BLaER1 treated with 17β-estradiol and CSF1 and Interleukin-3, amounts not matched to agents 10 nM and 100 nM (cell line): ENCODE results near the gene C4BPA.
A peak's percentile ranks its signal among the peaks of the same experiment; 100 is the strongest.

Experiments
- H3K27ac ChIP-seq, 11 experiments: shearing (Covaris generic); formaldehyde crosslinking; 2 replicates each; pipeline ENCODE4 v1.8.1; 2022
- H3K27me3 ChIP-seq, 11 experiments: shearing (Covaris generic); formaldehyde crosslinking; 2 replicates each; pipeline ENCODE4 v1.8.1; 2022
- H3K36me3 ChIP-seq, 11 experiments: shearing (Covaris generic); formaldehyde crosslinking; 2 replicates each; pipeline ENCODE4 v1.8.1; 2022
- H3K4me1 ChIP-seq, 10 experiments: shearing (Covaris generic); formaldehyde crosslinking; 2 replicates each; pipeline ENCODE4 v1.8.1; 2022
- H3K4me2 ChIP-seq, 11 experiments: shearing (Covaris generic); formaldehyde crosslinking; 2 replicates each; pipeline ENCODE4 v1.8.1; 2022
- H3K4me3 ChIP-seq, 10 experiments: shearing (Covaris generic); formaldehyde crosslinking; 2 replicates each; pipeline ENCODE4 v1.8.1; 2022
- H3K9ac ChIP-seq, 11 experiments: shearing (Covaris generic); formaldehyde crosslinking; 2 replicates each; pipeline ENCODE4 v1.8.1; 2022
- H3K9me3 ChIP-seq, 11 experiments: shearing (Covaris generic); formaldehyde crosslinking; replicated peaks in 1 of 11; 2 replicates each; pipeline ENCODE4 v1.8.1; 2022
- H4K20me1 ChIP-seq, 11 experiments: shearing (Covaris generic); formaldehyde crosslinking; 2 replicates each; pipeline ENCODE4 v1.8.1; 2022
- Cebpa-rat ChIP-seq, 11 experiments: shearing (Covaris generic); IDR thresholded peaks; 2 replicates each; pipeline ENCODE4 v1.8.1; 2022

C4BPA gene

GRCh38 chr1:207152792-207153468 is 48.9 kb downstream of the C4BPA start:
- no peaks in the 10 kb centered on the region for H4K20me1 ChIP-seq
- H3K4me2 ChIP-seq = no peak overlapping the region
- H3K4me3 ChIP-seq = no peak overlapping the region

GRCh38 chr1:207155028-207155427 is 51.0 kb downstream of the C4BPA start:
- no peaks in the 10 kb centered on the region for H4K20me1 ChIP-seq
- peak overlapping the region in 5 of 11 experiments; percentile 7 to 48 (median 39); a peak in 7 of 22 replicates for H3K4me2 ChIP-seq
- H3K4me1 ChIP-seq = peaks cover 0 to 53% (median 2%) of the 10 kb centered on the region in 10 experiments; a peak in 9 of 20 replicates
- H3K9me3 ChIP-seq = peaks cover 24 to 35% (median 29%) of the 10 kb centered on the region in 11 experiments
- TF ChIP-seq Cebpa-rat (IDR thresholded peaks at IDR 0.05) = no peak
- no peak overlapping the region for H3K27ac ChIP-seq
- no peak overlapping the region for H3K9ac ChIP-seq
- no peak overlapping the region for H3K4me3 ChIP-seq
- no peaks in the 10 kb centered on the region for H3K27me3 ChIP-seq
- peaks cover 0 to 4% (median 0%) of the 10 kb centered on the region in 11 experiments; a peak in 1 of 22 replicates for H3K36me3 ChIP-seq

More at GRCh38 chr1:207152792-207153468, 48.9 kb downstream of the C4BPA start:
- no peak overlapping the region for H3K9ac ChIP-seq
- H3K27ac ChIP-seq = no peak overlapping the region
- H3K4me1 ChIP-seq = peaks cover 0 to 32% (median 2%) of the 10 kb centered on the region in 10 experiments; a peak in 9 of 20 replicates
- peaks cover 0 to 4% (median 0%) of the 10 kb centered on the region in 11 experiments; a peak in 1 of 22 replicates for H3K36me3 ChIP-seq
- H3K9me3 ChIP-seq = peaks cover 22 to 34% (median 28%) of the 10 kb centered on the region in 11 experiments
- H3K27me3 ChIP-seq = no peaks in the 10 kb centered on the region
- TF ChIP-seq Cebpa-rat (IDR thresholded peaks at IDR 0.05) = no peak

- peaks cover 0 to 4% (median 0%) of the 10 kb centered on the region in 11 experiments; a peak in 1 of 22 replicates for H3K36me3 ChIP-seq
- H3K4me3 ChIP-seq = no peak overlapping the region
- H3K27ac ChIP-seq = no peak overlapping the region
- no peaks in the 10 kb centered on the region for H3K27me3 ChIP-seq
- H4K20me1 ChIP-seq = no peaks in the 10 kb centered on the region
- peaks cover 0 to 61% (median 2%) of the 10 kb centered on the region in 10 experiments; a peak in 9 of 20 replicates for H3K4me1 ChIP-seq
- H3K9me3 ChIP-seq = peaks cover 23 to 35% (median 29%) of the 10 kb centered on the region in 11 experiments
- peak overlapping the region in 3 of 11 experiments; percentile 12 to 46 (median 39); a peak in 6 of 22 replicates for H3K4me2 ChIP-seq
- no peak overlapping the region for H3K9ac ChIP-seq
- no peak for TF ChIP-seq Cebpa-rat (IDR thresholded peaks at IDR 0.05)
Observed at GRCh38 chr1:207156095-207156494, 52.1 kb downstream of the C4BPA start.

- Histone ChIP-seq H3K27ac (no peak overlapping the region), H3K9me3 (peaks cover 16 to 28% (median 23%) of the 10 kb centered on the region in 11 experiments), H3K36me3 (peaks cover 0 to 1% (median 0%) of the 10 kb centered on the region in 11 experiments; a peak in 1 of 22 replicates), H3K4me2 (peak overlapping the region in 3 of 11 experiments; percentile 12 to 46 (median 39); a peak in 4 of 22 replicates), H3K27me3 (no peaks in the 10 kb centered on the region), H3K4me3 (no peak overlapping the region), H3K9ac (no peak overlapping the region), H4K20me1 (no peaks in the 10 kb centered on the region), H3K4me1 (peaks cover 0 to 68% (median 2%) of the 10 kb centered on the region in 10 experiments; a peak in 9 of 20 replicates)
- no peak for TF ChIP-seq Cebpa-rat (IDR thresholded peaks at IDR 0.05)
Observed at GRCh38 chr1:207156826-207157225, 52.8 kb downstream of the C4BPA start.

GRCh38 chr1:207164086-207164485 is 60.1 kb downstream of the C4BPA start:
- Histone ChIP-seq H3K4me2 (no peak overlapping the region), H3K9me3 (peaks cover 0 to 24% (median 0%) of the 10 kb centered on the region in 11 experiments; a peak in 4 of 22 replicates), H3K9ac (no peak overlapping the region), H3K27ac (no peak overlapping the region), H4K20me1 (no peaks in the 10 kb centered on the region), H3K27me3 (no peaks in the 10 kb centered on the region), H3K4me3 (no peak overlapping the region), H3K36me3 (no peaks in the 10 kb centered on the region), H3K4me1 (peaks cover 0 to 24% (median 0%) of the 10 kb centered on the region in 10 experiments; a peak in 6 of 20 replicates)
- no peak for TF ChIP-seq Cebpa-rat (IDR thresholded peaks at IDR 0.05)

GRCh38 chr1:207172321-207172720 is 68.3 kb downstream of the C4BPA start:
- no peaks in the 10 kb centered on the region for H4K20me1 ChIP-seq
- peaks cover 0 to 23% (median 0%) of the 10 kb centered on the region in 10 experiments; a peak in 9 of 20 replicates for H3K4me1 ChIP-seq
- H3K4me3 ChIP-seq = no peak overlapping the region
- peak overlapping the region in 1 of 11 experiments; percentile 16; a peak in 1 of 22 replicates for H3K27ac ChIP-seq
- H3K9ac ChIP-seq = no peak overlapping the region
- peaks cover 0 to 8% (median 3%) of the 10 kb centered on the region in 11 experiments; a peak in 7 of 22 replicates for H3K9me3 ChIP-seq
- no peaks in the 10 kb centered on the region for H3K36me3 ChIP-seq
- no peaks in the 10 kb centered on the region for H3K27me3 ChIP-seq
- TF ChIP-seq Cebpa-rat (IDR thresholded peaks at IDR 0.05) = no peak
- peak overlapping the region in 2 of 11 experiments; percentile 18 to 46; a peak in 2 of 22 replicates for H3K4me2 ChIP-seq

- Histone ChIP-seq H4K20me1 (no peaks in the 10 kb centered on the region), H3K36me3 (no peaks in the 10 kb centered on the region), H3K27me3 (no peaks in the 10 kb centered on the region), H3K9me3 (peaks cover 0 to 8% (median 3%) of the 10 kb centered on the region in 11 experiments; a peak in 7 of 22 replicates), H3K4me2 (peak overlapping the region in 4 of 11 experiments; percentile 17 to 46 (median 24); a peak in 6 of 22 replicates), H3K4me3 (no peak overlapping the region), H3K9ac (no peak overlapping the region), H3K27ac (0 out of 22 replicates have a peak overlapping the region, but pooled peaks of 1 of the 11 experiments have one; percentile 16), H3K4me1 (peaks cover 0 to 23% (median 0%) of the 10 kb centered on the region in 10 experiments; a peak in 9 of 20 replicates)
- TF ChIP-seq Cebpa-rat (IDR thresholded peaks at IDR 0.05) = no peak
Observed at GRCh38 chr1:207172885-207173284, 68.9 kb downstream of the C4BPA start.

- Histone ChIP-seq H3K27ac (no peak overlapping the region), H3K27me3 (no peaks in the 10 kb centered on the region), H3K9me3 (peaks cover 0 to 8% (median 3%) of the 10 kb centered on the region in 11 experiments; a peak in 7 of 22 replicates), H3K4me2 (peak overlapping the region in 4 of 11 experiments; percentile 17 to 46 (median 24); a peak in 6 of 22 replicates), H3K4me1 (peaks cover 0 to 23% (median 0%) of the 10 kb centered on the region in 10 experiments; a peak in 9 of 20 replicates), H4K20me1 (no peaks in the 10 kb centered on the region), H3K4me3 (no peak overlapping the region), H3K36me3 (no peaks in the 10 kb centered on the region), H3K9ac (no peak overlapping the region)
- TF ChIP-seq Cebpa-rat (IDR thresholded peaks at IDR 0.05) = no peak
Observed at GRCh38 chr1:207173396-207173795, 69.4 kb downstream of the C4BPA start.

- H3K9ac ChIP-seq = no peak overlapping the region
- H3K4me1 ChIP-seq = peaks cover 0 to 34% (median 0%) of the 10 kb centered on the region in 10 experiments; a peak in 9 of 20 replicates
- no peak overlapping the region for H3K4me2 ChIP-seq
Observed at GRCh38 chr1:207174913-207175312, 70.9 kb downstream of the C4BPA start.

More at GRCh38 chr1:207174913-207175312, 70.9 kb downstream of the C4BPA start:
- no peaks in the 10 kb centered on the region for H3K9me3 ChIP-seq
- H3K4me3 ChIP-seq = no peak overlapping the region
- H3K36me3 ChIP-seq = no peaks in the 10 kb centered on the region
- no peaks in the 10 kb centered on the region for H3K27me3 ChIP-seq
- no peak overlapping the region for H3K27ac ChIP-seq
- TF ChIP-seq Cebpa-rat (IDR thresholded peaks at IDR 0.05) = no peak
- no peaks in the 10 kb centered on the region for H4K20me1 ChIP-seq
